ENCODE data around the gene DOK1. TPM values are rescaled to one million over a fixed set of nuclear protein-coding genes. Genes with fewer than 3 reads are reported as not detected.

Gene DOK1
- total RNA-seq = 5.3 TPM

DNA sequence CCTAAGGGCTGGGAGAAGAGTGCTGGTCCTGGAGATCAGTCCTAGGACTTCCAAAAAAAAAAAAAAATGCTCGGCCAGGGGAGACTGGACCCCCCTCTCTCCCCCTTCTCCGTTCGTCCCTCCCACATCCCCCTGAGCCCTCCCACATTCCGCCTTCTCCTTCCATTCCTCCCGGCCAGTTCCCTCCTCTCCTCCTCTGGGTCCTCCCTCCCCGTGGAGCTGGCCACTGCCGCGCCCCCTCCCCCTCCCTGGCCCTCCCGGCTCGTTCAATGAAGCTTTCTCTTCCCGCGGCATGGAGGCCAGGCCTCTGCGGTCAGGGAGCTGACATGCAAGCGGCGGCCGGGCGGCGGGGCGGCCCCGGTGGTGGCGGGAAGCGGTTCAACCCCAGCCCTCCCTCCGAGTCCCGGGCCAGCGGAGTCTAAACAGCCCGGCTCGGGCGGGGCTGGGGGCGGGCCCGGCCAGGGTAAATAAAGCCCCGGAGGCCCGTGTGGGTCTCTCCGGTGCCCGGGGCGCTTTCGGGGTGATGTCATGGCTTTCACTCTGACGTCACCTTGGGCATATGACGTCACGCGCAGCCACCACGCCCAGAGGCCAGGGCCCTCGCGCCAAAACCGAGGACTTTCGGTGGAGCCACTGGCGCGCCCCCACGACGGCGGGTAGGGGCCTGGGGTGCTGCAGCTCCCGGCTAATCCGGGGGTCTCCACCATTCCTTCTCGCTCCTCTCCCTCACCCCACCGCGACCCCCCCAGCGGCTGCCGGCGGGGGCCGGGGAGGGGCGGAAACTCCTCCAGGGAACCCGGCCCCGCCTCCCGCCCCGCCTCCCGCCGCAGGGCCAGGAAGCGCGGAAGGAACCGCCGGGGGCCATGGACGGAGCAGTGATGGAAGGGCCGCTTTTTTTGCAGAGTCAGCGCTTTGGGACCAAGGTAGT is at the start of gene DOK1, which contains the start of gene LOXL3:
Gene DOK1 (plus strand): TSS at position 829 of the 928 bp plus-strand sequence. CDS start 35 bp downstream, at position 864.
Gene LOXL3 (minus strand): TSS at position 51 of the 928 bp plus-strand sequence. CDS start 1,308 bp downstream, outside the sequence.

DNA sequence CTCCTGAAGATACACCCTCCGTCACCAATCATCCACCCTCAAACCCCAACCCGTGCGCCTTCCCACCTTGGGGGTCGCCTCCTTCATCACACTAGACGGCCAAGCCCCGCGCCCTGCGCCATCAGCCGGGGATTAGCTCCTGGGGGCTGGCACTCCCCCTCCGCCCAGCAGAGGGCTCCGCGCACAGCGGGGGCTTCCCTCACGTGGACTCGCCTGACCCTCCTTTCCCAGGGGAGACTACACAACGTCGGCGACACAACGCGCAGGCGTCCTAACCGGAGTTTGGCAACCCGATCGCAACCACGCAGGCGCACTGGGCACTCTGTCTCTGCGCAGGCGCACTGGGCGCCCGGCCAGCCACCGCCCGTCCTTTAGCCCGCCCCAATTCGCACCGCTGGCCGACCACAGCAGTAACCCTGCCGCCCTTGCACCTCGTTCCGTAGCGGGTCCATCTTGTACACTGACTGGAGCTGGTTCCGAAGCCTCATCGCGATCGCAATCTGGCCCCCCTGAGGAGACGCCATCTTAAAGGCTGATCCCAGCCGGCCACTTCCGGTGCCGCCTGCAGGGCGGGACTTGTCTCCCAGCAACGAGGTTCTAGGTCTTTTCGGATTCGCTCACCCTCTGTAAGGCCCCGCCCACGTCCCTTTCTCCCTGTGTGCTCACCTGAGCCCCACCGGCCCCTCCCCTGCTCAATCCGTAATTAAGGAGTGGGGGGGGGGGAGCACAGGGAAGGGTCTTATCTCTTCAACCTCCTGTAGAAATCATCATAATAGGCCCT is 47.2 kb upstream of the DOK1 start, which contains the start of gene PCGF1:
Gene PCGF1 (minus strand): TSS at position 551 of the 781 bp plus-strand sequence. CDS start 27 bp downstream, at position 524.

DNA sequence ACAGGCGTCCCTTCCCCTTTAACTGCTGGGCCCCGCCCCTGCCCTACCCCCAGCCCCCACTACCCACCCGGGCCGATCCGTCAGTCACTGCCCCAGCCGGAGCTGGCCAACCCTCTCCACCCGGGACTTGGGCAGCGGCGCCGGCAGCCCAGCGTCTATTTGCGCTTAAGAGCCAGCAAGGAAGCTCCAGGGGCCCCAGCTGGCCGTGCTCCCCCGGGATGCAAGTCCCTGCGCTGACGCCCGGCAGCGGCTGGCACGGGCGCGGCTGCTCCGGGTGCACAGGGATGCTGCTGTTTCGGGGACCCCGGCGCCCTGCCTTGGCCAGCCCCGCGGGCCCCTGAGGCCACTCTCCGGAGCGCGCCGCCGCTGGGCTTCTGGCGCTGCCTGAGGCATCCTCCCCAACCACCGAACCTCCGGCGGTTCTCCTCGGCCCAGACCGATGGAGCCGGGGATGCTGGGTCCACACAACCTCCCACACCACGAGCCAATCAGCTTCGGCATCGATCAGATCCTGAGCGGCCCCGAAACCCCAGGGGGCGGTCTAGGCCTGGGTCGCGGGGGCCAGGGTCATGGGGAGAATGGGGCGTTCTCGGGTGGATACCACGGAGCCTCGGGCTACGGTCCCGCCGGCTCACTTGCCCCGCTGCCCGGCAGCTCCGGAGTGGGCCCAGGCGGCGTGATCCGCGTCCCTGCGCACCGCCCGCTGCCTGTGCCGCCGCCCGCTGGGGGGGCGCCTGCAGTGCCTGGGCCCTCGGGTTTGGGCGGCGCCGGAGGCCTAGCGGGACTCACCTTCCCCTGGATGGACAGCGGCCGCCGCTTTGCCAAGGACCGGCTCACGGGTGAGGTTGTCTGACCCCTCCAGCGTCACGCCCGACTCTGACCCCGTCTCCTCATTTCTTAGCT is 39.9 kb upstream of the DOK1 start, which contains the start of gene TLX2:
Gene TLX2 (plus strand): TSS at position 83 of the 903 bp plus-strand sequence. CDS start 357 bp downstream, at position 440.

DNA sequence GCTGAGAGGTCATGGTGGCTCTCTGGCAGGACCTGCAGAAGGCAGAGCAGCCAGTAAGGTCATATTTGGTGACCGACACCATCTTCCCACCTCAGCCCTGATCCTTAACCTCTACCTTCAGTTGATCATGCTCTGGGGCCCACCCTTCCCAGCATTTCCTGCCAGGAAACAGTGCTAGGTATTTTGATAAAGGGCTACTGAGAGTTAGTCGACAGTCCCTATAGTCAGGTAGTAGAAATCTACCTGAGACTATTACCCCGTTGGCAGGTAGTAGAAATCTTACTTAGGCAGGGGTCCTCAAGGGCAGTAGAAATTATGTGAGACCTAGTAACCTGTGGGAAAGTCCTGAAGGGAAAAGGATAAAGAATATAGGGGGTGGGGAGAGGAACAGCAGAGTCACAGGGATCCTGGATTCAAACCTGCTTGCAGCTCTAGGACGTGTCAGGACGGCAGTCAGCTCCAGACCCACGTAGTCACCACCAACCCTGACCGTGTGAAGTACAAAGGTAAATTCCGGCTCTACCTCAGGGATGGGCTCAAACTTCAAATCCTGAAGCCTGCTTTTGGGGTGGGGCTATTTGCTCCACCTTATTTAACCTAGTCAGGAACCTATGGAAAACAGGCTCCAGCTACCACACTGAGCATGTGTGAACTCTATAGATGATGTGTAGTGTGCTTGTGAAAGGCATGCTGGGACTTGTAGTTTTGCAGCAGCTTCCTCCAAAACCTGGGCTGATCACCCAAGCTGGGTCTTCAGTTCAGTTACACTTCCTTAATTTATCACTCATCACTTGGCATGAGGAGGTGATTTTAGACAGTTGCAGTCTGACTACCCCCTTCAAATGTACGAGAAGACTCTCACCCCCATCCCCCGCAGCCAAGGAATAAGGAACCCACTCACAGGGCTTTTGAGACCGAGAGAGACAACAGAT is 28.5 kb upstream of the DOK1 start, which contains the start of gene DQX1:
Gene DQX1 (minus strand): TSS at position 515 of the 932 bp plus-strand sequence. CDS start 502 bp downstream, at position 13.

DNA sequence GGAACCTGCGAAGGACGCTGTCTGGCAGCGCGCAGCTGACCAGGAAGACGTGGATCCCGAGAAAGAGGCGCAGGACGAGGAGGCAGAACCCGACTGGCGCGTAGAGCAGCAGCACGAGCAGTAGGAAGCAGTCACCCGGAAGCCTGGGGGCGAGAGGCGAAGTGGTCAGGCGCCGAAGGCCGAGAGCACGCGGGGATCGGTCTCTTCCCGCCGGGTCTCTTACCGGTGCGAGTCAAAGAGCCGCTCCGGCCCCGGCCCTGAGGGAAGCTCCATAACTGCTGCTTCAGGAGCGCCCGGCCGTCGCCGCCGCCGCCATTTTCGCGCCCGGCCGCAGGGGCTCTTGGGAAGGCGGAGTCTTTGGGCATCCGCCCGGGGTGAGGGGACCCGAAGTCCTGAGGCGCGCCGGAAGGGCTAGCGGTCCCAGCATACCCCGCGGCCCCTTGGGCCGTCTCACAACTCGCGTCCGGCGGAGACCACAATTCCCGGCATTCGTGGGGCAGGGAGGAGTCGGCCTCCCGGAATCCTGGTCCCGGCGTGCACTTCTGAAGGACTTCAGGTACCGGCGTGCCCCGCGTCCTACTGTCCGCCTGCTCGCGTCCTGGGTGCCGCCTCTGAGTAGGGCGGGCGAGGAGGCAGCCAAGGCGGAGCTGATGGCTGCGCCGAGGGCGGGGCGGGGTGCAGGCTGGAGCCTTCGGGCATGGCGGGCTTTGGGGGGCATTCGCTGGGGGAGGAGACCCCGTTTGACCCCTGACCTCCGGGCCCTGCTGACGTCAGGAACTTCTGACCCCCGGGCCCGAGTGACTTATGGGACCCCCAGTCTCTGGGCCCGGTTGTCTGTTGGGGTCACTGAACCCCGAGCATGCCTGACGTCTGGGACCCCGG is 24.9 kb upstream of the DOK1 start, which contains the start of the genes AUP1 and HTRA2:
Gene AUP1 (minus strand): TSS at position 350 of the 882 bp plus-strand sequence. CDS start 77 bp downstream, at position 273.
Gene HTRA2 (plus strand): TSS at position 577 of the 882 bp plus-strand sequence. CDS start 74 bp downstream, at position 651.

Other genes with a start within 250 kb of the DOK1 start
- 3.2 TPM for gene SLC4A5, start 211.3 kb upstream of the DOK1 start, total RNA-seq
- 159 TPM for gene DCTN1, start 174.4 kb upstream of the DOK1 start, total RNA-seq
- gene C2orf81, start 133.1 kb upstream of the DOK1 start, total RNA-seq = 0.92 TPM
- 34.4 TPM for gene WDR54, start 133.0 kb upstream of the DOK1 start, total RNA-seq
- 11.1 TPM for gene RTKN, start 112.8 kb upstream of the DOK1 start, total RNA-seq
- gene INO80B, start 99.6 kb upstream of the DOK1 start, total RNA-seq = 10.1 TPM
- 26.5 TPM for gene WBP1, start 96.3 kb upstream of the DOK1 start, total RNA-seq
- 23.1 TPM for gene MOGS, start 89.3 kb upstream of the DOK1 start, total RNA-seq
- 15.0 TPM for gene MRPL53, start 82.0 kb upstream of the DOK1 start, total RNA-seq
- 31.1 TPM for gene CCDC142, start 71.7 kb upstream of the DOK1 start, total RNA-seq
- 11.8 TPM for gene TTC31, start 71.6 kb upstream of the DOK1 start, total RNA-seq
- not detected for gene LBX2, start 55.1 kb upstream of the DOK1 start, total RNA-seq
- 9.5 TPM for gene PCGF1, start 47.0 kb upstream of the DOK1 start, total RNA-seq
- gene TLX2, start 40.3 kb upstream of the DOK1 start, total RNA-seq = not detected
- not detected for gene DQX1, start 28.5 kb upstream of the DOK1 start, total RNA-seq
- gene AUP1, start 25.0 kb upstream of the DOK1 start, total RNA-seq = 48.2 TPM
- gene HTRA2, start 24.8 kb upstream of the DOK1 start, total RNA-seq = 46.1 TPM
- 6.7 TPM for gene LOXL3, start 778 bp upstream of the DOK1 start, total RNA-seq
- gene M1AP, start 93.6 kb downstream of the DOK1 start, total RNA-seq = 2.3 TPM
- 21.0 TPM for gene SEMA4F, start 99.5 kb downstream of the DOK1 start, total RNA-seq

All from diencephalon (tissue), 1 donor.